Activated CD4-positive, alpha-beta T cell treated with anti-CD3 and anti-CD28 coated beads, Interleukin-2, amount 10 ng/mL, durations not matched to agents 24 days and 14 days (primary cell): ENCODE data around the gene NUTM2G. TPM values are rescaled to one million over a fixed set of nuclear protein-coding genes. Genes with fewer than 3 reads are reported as not detected.
"Not testable (repeated sequence)": the region's sequence is repeated elsewhere in the genome, so short reads cannot be mapped to it uniquely, and the experiment has no call there.

Experiments used
- DNase-seq: peaks from one replicate; pipeline ENCODE4 v3.0.0; 2022
- H3K27ac Mint-ChIP-seq: one replicate; pipeline ENCODE4 v1.8.0; 2022; ENCODE audit warnings: mild to moderate bottlenecking, mixed read lengths
- H3K27me3 Mint-ChIP-seq: one replicate; pipeline ENCODE4 v1.8.0; 2022; ENCODE audit warnings: mixed read lengths
- H3K36me3 Mint-ChIP-seq: one replicate; pipeline ENCODE4 v1.8.0; 2022; ENCODE audit warnings: low read depth, mild to moderate bottlenecking, mixed read lengths
- H3K4me1 Mint-ChIP-seq: one replicate; pipeline ENCODE4 v1.8.0; 2021; ENCODE audit warnings: mixed read lengths
- H3K4me3 Mint-ChIP-seq: one replicate; pipeline ENCODE4 v1.8.0; 2022; ENCODE audit warnings: mild to moderate bottlenecking, moderate library complexity, mixed read lengths
- H3K9me3 Mint-ChIP-seq: one replicate; pipeline ENCODE4 v1.8.0; 2021; ENCODE audit warnings: mixed read lengths
- intact Hi-C: fragments of 100-400 bp; cut with micrococcal nuclease; formaldehyde crosslinking; loops from one replicate; pipeline ENCODE4 v1.15.1; 2023
- total RNA-seq: library from RNA; stranded (reverse); gene quantifications from 2 replicates; pipeline ENCODE4 v1.2.3, GENCODE V29; 2022

Gene NUTM2G
- total RNA-seq, result not detected in 2 replicates

DNA sequence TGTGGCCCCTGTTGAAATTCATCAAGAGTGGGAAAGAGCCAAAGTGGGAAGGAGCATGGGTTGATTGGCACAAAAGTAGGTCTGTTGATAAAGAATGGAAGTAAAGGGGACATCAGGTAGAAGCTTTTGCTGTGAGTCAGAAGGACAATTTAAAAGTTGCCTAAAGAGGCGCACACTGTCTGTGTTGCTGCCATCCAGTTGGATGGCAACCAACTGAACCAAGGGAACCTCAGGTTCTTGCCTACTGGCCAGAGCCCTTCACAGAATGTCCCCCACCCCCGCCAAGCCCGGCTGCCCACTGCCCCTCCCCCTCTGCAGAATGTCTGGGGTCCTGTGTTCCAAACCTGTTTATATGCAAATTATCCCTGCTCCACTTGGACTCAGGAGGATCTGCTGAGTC lies at the start of gene NUTM2G:
TSS of gene NUTM2G (plus strand) at position 301 of the 400 bp plus-strand sequence. CDS start 182 bp downstream, outside the sequence.
- H3K4me3 Mint-ChIP-seq, H3K27me3 Mint-ChIP-seq, H3K36me3 Mint-ChIP-seq, H3K4me1 Mint-ChIP-seq, intact Hi-C loops, H3K9me3 Mint-ChIP-seq, DNase-seq: not testable (repeated sequence)
- H3K27ac Mint-ChIP-seq, result peak within 1 kb of the TSS; percentile 53

- Mint-ChIP-seq H3K27me3 (peaks cover 18% of the 10 kb centered on the region), H3K27ac (no peak overlapping the region), H3K9me3 (peaks cover 4% of the 10 kb centered on the region), H3K4me3 (no peak overlapping the region), H3K4me1 (no peaks in the 10 kb centered on the region), H3K36me3 (peaks cover 9% of the 10 kb centered on the region)
- intact Hi-C loops, result no loop called here
- DNase-seq, result no peak
Observed at GRCh38 chr9:96883922-96884321, 44.7 kb upstream of the NUTM2G start.

GRCh38 chr9:96884443-96884842 lies 44.2 kb upstream of the NUTM2G start:
- intact Hi-C loops, result no loop called here
- peaks cover 13% of the 10 kb centered on the region for H3K27me3 Mint-ChIP-seq
- peaks cover 9% of the 10 kb centered on the region for H3K36me3 Mint-ChIP-seq
- DNase-seq, result no peak
- no peak overlapping the region for H3K4me3 Mint-ChIP-seq
- no peaks in the 10 kb centered on the region for H3K4me1 Mint-ChIP-seq
- H3K27ac Mint-ChIP-seq, result no peak overlapping the region
- peaks cover 4% of the 10 kb centered on the region for H3K9me3 Mint-ChIP-seq

- DNase-seq, result no peak
- Mint-ChIP-seq H3K27me3 (peaks cover 4% of the 10 kb centered on the region), H3K4me1 (no peaks in the 10 kb centered on the region), H3K4me3 (no peak overlapping the region), H3K27ac (no peak overlapping the region), H3K36me3 (peaks cover 9% of the 10 kb centered on the region), H3K9me3 (peaks cover 4% of the 10 kb centered on the region)
- intact Hi-C loops, result no loop called here
Observed at GRCh38 chr9:96885424-96885823, 43.2 kb upstream of the NUTM2G start.

DNA sequence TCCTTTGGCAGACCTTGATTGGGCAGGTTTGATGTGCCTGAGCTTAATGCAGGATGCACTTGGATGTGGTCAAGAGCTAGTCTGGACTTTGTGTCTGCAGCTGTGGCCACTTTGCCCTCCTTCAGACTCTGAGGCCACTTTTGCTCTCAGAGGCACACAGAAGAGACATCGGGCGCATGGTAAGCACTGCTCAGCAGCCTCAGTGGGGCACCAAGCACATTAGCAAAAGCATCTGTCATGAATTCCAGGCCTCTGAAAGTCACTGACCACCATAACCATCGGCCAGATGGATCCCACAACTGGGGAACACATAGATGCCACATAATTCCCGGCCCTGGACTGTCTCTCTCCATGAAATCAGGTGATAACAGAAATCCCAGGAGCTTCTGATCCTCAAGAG lies 40.1 kb upstream of the NUTM2G start:
- Mint-ChIP-seq H3K4me3 (no peak overlapping the region), H3K36me3 (peaks cover 27% of the 10 kb centered on the region), H3K9me3 (peaks cover 4% of the 10 kb centered on the region), H3K27ac (no peak overlapping the region), H3K27me3 (no peaks in the 10 kb centered on the region), H3K4me1 (no peaks in the 10 kb centered on the region)
- no peak for DNase-seq
- intact Hi-C loops, result no loop called here

DNA sequence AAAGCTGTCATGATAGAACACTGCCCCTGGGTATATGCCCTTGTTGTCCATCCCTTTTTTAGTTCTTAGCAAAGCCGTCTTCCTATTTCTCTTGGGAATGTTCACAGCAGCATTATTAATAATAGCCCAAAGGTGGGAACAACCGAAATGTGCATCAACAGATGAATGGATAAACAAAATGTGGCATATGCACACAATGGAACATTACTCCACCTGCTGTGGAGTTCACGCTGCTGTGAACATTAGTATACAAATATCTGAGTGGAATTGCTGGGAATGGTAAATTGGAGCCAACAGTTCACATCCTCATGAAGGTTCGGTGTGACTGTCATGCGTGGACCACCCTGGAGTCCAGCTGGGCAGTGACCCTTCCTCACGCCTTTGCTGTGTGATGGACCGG lies 36.5 kb upstream of the NUTM2G start:
- H3K4me3 Mint-ChIP-seq, result no peak overlapping the region
- H3K27ac Mint-ChIP-seq, result no peak overlapping the region
- H3K9me3 Mint-ChIP-seq, result peaks cover 8% of the 10 kb centered on the region
- H3K36me3 Mint-ChIP-seq, result peaks cover 41% of the 10 kb centered on the region
- intact Hi-C loops, result no loop called here
- DNase-seq, result no peak
- no peaks in the 10 kb centered on the region for H3K4me1 Mint-ChIP-seq
- H3K27me3 Mint-ChIP-seq, result no peaks in the 10 kb centered on the region

GRCh38 chr9:96900010-96900409 lies 28.6 kb upstream of the NUTM2G start:
- H3K4me3 Mint-ChIP-seq, H3K9me3 Mint-ChIP-seq, H3K27ac Mint-ChIP-seq, H3K4me1 Mint-ChIP-seq, DNase-seq, intact Hi-C loops, H3K27me3 Mint-ChIP-seq: not testable (repeated sequence)
- peaks cover 18% of the 10 kb centered on the region for H3K36me3 Mint-ChIP-seq

- H3K9me3 Mint-ChIP-seq, H3K27me3 Mint-ChIP-seq, H3K4me1 Mint-ChIP-seq, intact Hi-C loops, H3K27ac Mint-ChIP-seq, H3K4me3 Mint-ChIP-seq, H3K36me3 Mint-ChIP-seq, DNase-seq: not testable (repeated sequence)
Observed at GRCh38 chr9:96904947-96905722, 23.5 kb upstream of the NUTM2G start.

GRCh38 chr9:96908479-96908878 lies 20.2 kb upstream of the NUTM2G start:
- H3K36me3 Mint-ChIP-seq, H3K4me3 Mint-ChIP-seq, DNase-seq, intact Hi-C loops, H3K4me1 Mint-ChIP-seq, H3K9me3 Mint-ChIP-seq, H3K27me3 Mint-ChIP-seq, H3K27ac Mint-ChIP-seq: not testable (repeated sequence)

DNA sequence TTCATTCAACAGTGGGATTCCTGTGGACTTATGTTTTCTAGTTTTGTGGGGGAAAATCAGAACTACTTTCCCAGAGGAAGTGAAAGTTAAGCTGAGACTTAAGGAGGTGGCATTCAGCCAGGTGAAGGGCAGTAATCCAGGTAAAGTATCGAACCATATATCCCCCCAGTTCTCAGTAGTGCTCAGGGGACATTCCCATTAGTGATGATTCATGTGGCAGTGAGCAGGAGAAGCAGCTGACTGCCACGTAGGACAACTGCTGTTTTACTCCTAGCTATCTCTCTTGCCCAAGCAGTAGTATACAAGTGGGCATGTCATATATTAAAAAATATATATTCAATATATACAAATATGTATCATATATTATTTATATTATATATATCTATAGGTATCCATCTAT lies 13.1 kb upstream of the NUTM2G start:
- H3K9me3 Mint-ChIP-seq, H3K4me1 Mint-ChIP-seq, H3K27me3 Mint-ChIP-seq: not testable (repeated sequence)

DNA sequence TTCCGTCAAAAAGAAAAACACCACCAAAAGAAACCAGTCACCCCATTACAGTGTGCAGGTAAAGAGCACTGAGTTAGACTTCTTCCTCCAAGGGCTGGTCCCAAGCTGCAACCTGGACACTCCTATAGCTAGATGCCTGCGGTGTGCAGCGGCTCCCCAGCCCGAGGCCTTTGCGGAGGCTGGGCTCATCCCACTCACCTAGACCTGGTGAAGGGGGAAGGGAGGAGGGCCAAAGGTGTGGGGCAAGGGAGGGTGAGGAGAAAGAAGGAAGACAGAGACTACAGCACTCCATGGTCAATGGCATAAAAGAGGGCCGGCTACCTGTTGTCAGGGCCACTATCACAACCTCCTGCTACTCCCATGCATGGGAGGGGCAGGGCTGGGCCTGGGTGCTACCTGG lies 12.1 kb upstream of the NUTM2G start:
- H3K36me3 Mint-ChIP-seq, H3K27ac Mint-ChIP-seq, intact Hi-C loops, DNase-seq, H3K27me3 Mint-ChIP-seq, H3K4me1 Mint-ChIP-seq, H3K9me3 Mint-ChIP-seq, H3K4me3 Mint-ChIP-seq: not testable (repeated sequence)

More for the DNA sequence above, 13.1 kb upstream of the NUTM2G start:
- H3K4me3 Mint-ChIP-seq, DNase-seq, intact Hi-C loops, H3K27ac Mint-ChIP-seq, H3K36me3 Mint-ChIP-seq: not testable (repeated sequence)

- DNase-seq, H3K4me1 Mint-ChIP-seq, H3K9me3 Mint-ChIP-seq, H3K27ac Mint-ChIP-seq, intact Hi-C loops, H3K36me3 Mint-ChIP-seq, H3K27me3 Mint-ChIP-seq, H3K4me3 Mint-ChIP-seq: not testable (repeated sequence)
Observed at GRCh38 chr9:96918550-96918949, 10.1 kb upstream of the NUTM2G start.

- H3K9me3 Mint-ChIP-seq, H3K27me3 Mint-ChIP-seq, H3K27ac Mint-ChIP-seq, intact Hi-C loops, H3K4me3 Mint-ChIP-seq, H3K4me1 Mint-ChIP-seq, DNase-seq, H3K36me3 Mint-ChIP-seq: not testable (repeated sequence)
Observed at GRCh38 chr9:96920803-96921202, 7.8 kb upstream of the NUTM2G start.

- DNase-seq, H3K4me3 Mint-ChIP-seq, H3K36me3 Mint-ChIP-seq, H3K27me3 Mint-ChIP-seq, H3K4me1 Mint-ChIP-seq, H3K9me3 Mint-ChIP-seq, H3K27ac Mint-ChIP-seq, intact Hi-C loops: not testable (repeated sequence)
Observed at GRCh38 chr9:96925587-96925986, 3.1 kb upstream of the NUTM2G start.

GRCh38 chr9:96931665-96932064 lies 3.0 kb downstream of the NUTM2G start:
- intact Hi-C loops, H3K27ac Mint-ChIP-seq, DNase-seq, H3K4me3 Mint-ChIP-seq, H3K9me3 Mint-ChIP-seq, H3K36me3 Mint-ChIP-seq, H3K27me3 Mint-ChIP-seq, H3K4me1 Mint-ChIP-seq: not testable (repeated sequence)
